Activated CD4-positive, alpha-beta memory T cell treated with anti-CD3 and anti-CD28 coated beads for 36 hours (primary cell): Measurements from ENCODE around the gene TSC22D2. TPM values are rescaled to one million over a fixed set of nuclear protein-coding genes. Genes with fewer than 3 reads are reported as not detected.
"Not testable (repeated sequence)": the region's sequence is repeated elsewhere in the genome, so short reads cannot be mapped to it uniquely, and the experiment has no call there.

Experiments
- CTCF ChIA-PET: fragments of 350-600 bp; sonication (Branson Sonifier 250); formaldehyde crosslinking; loops from one replicate; lab custom pipeline; 2021; ENCODE audit warnings: antibody characterized with exemption, inconsistent platforms; lab: Charles Lee
- POLR2A ChIA-PET: fragments of 350-600 bp; sonication (Branson Sonifier 250); formaldehyde crosslinking; loops from one replicate; lab custom pipeline; 2021; ENCODE audit warnings: antibody characterized with exemption; lab: Charles Lee
- DNase-seq: peaks from one replicate; pipeline ENCODE4 v3.0.0-alpha.2; 2020
- H3K27ac Mint-ChIP-seq: one replicate; pipeline ENCODE4 v1.8.0; 2021; ENCODE audit warnings: mixed read lengths
- H3K27me3 Mint-ChIP-seq: one replicate; pipeline ENCODE4 v1.8.0; 2021; ENCODE audit warnings: mixed read lengths
- H3K36me3 Mint-ChIP-seq: one replicate; pipeline ENCODE4 v1.8.0; 2021; ENCODE audit warnings: mixed read lengths
- H3K4me1 Mint-ChIP-seq: one replicate; pipeline ENCODE4 v1.8.0; 2021; ENCODE audit warnings: low read depth, mixed read lengths
- H3K4me3 Mint-ChIP-seq: one replicate; pipeline ENCODE4 v1.8.0; 2021; ENCODE audit warnings: mild to moderate bottlenecking, mixed read lengths
- H3K9me3 Mint-ChIP-seq: one replicate; pipeline ENCODE4 v1.8.0; 2021; ENCODE audit warnings: mixed read lengths
- intact Hi-C: fragments of 100-400 bp; cut with micrococcal nuclease; formaldehyde crosslinking; loops from one replicate; pipeline ENCODE4 v1.15.1; 2023
- total RNA-seq, 2 experiments: library from RNA; stranded (reverse); gene quantifications; one replicate each; pipeline ENCODE4 v1.2.3, GENCODE V29; 2021

Gene TSC22D2
- total RNA-seq, 2 experiments from 2014 or later, result 12.3 to 13.7 TPM

DNA sequence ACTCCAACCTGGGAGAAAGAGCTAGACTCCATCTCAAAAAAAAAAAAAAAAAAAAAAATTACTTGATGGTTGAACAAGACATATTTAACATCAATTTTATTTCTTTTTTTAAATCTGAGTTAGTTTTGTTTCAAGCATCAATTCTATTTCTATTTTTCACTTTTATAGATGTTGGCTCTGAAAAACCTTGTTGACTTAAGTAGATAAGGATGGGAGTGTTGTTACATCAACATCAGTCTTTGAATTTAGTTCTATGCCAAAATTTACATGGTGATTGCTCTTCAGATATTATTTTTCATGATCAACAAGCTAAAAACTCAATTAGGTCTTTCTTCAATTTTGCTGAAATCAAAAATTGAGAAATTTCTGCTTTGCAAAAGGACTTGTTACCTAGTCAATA is 71.3 kb downstream of the TSC22D2 start:
- DNase-seq, result no peak
- intact Hi-C loops, result no loop called here
- H3K36me3 Mint-ChIP-seq, result peaks cover 7% of the 10 kb centered on the region
- H3K9me3 Mint-ChIP-seq, result peaks cover 32% of the 10 kb centered on the region
- H3K27me3 Mint-ChIP-seq, result no peaks in the 10 kb centered on the region
- no peak overlapping the region for H3K4me3 Mint-ChIP-seq
- H3K4me1 Mint-ChIP-seq, result no peaks in the 10 kb centered on the region
- ChIA-PET CTCF (interaction anchor here (2.4 kb wide), 1 partner anchor 16 kb away, joined by 6 read pairs; no protein-coding TSS in a partner anchor), POLR2A (no interaction called here)
- no peak overlapping the region for H3K27ac Mint-ChIP-seq

DNA sequence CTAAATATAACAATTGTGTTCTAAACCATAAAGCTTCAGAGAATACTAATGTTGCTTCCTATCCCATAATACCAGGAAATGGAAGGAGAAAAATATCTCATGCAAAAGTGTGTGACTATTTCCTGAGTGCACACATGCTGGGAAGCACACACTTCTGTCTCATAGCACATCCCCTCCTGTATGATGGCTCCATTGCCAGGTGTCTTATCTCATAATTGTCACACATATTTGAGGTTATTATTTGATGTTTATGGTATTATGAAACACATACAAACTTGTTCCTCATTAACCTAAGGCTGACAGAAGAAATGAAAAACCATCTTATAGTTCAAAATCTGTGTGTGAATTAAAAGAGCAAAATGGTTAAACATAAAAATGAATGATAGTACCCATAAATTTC is 72.8 kb downstream of the TSC22D2 start:
- CTCF ChIA-PET, result no interaction called here
- Mint-ChIP-seq H3K27ac (no peak overlapping the region), H3K4me1 (no peaks in the 10 kb centered on the region), H3K9me3 (peaks cover 37% of the 10 kb centered on the region), H3K4me3 (no peak overlapping the region), H3K36me3 (peaks cover 9% of the 10 kb centered on the region), H3K27me3 (no peaks in the 10 kb centered on the region)
- POLR2A ChIA-PET, result no interaction called here
- DNase-seq, result no peak
- intact Hi-C loops, result no loop called here

DNA sequence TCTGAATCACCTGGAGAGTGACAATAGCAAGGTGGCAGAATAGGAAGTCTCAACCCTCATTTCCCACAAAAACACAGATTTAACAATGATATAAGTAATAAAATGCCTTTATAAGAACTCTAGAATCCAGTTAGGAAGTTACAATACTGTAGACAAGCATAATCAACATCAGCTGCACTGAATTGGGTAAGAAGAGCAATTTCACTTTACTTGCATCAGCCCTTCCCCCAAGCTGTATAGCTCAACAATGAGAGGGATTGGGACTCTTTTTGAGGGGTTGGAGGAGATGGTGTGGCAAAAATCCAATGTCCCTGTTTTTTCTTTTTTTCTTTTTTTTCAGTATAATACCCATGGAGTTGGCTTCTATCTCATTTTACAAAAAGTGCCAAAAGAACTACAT is 75.1 kb downstream of the TSC22D2 start:
- H3K36me3 Mint-ChIP-seq, result peaks cover 8% of the 10 kb centered on the region
- no peak overlapping the region for H3K27ac Mint-ChIP-seq
- no peaks in the 10 kb centered on the region for H3K4me1 Mint-ChIP-seq
- ChIA-PET CTCF (interaction anchor here (1.2 kb wide), 1 partner anchor 12 kb away, joined by 4 read pairs; no protein-coding TSS in a partner anchor), POLR2A (no interaction called here)
- DNase-seq, result no peak
- no peaks in the 10 kb centered on the region for H3K27me3 Mint-ChIP-seq
- intact Hi-C loops, result no loop called here
- H3K4me3 Mint-ChIP-seq, result no peak overlapping the region
- H3K9me3 Mint-ChIP-seq, result peaks cover 43% of the 10 kb centered on the region

DNA sequence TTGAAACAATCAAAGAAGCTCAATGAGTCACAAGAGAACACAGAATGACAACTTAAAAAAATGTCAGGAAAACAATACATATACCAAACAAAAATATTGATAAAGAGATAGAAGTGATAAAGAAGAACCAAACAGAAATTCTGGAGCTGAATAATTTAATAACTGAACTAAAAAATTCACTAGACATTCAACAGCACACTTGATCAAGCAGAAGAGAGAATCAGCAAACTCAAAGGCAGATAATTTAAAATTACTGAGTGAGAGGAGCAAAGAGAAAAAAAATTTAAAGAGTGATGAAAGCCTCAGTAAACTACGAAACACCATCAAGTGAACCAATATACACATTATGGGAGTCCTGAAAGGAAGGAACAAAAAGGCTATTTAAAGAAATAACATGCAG is 76.3 kb downstream of the TSC22D2 start:
- Mint-ChIP-seq H3K27me3 (no peaks in the 10 kb centered on the region), H3K4me3 (no peak overlapping the region), H3K9me3 (peaks cover 41% of the 10 kb centered on the region), H3K36me3 (peaks cover 8% of the 10 kb centered on the region), H3K27ac (no peak overlapping the region), H3K4me1 (no peaks in the 10 kb centered on the region)
- ChIA-PET POLR2A (no interaction called here), CTCF (interaction anchor here (0.9 kb wide), 1 partner anchor 11 kb away, joined by 4 read pairs; no protein-coding TSS in a partner anchor)
- no peak for DNase-seq
- intact Hi-C loops, result no loop called here

DNA sequence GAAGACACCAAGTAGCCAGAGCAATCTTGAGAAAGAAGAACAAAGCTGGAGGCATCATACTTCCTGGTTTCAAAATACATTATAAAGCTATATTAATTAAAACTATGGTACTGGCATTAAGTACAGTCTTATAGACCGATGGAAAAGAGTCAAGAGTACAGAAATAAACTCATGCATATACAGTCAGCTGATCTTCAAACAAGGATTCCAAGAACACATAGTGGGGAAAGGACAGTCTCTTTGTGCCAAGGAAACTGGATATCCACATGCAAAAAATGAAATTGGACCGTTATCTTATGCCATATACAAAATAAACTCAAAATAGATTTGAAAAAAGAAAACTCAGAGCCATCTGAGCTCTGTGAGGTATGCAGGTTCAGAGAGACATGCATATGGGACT is 80.8 kb downstream of the TSC22D2 start:
- Mint-ChIP-seq H3K9me3 (peaks cover 27% of the 10 kb centered on the region), H3K4me1 (no peaks in the 10 kb centered on the region), H3K4me3 (no peak overlapping the region), H3K27me3 (no peaks in the 10 kb centered on the region), H3K36me3 (peaks cover 4% of the 10 kb centered on the region), H3K27ac (no peak overlapping the region)
- CTCF ChIA-PET, result interaction anchor here (1.1 to 1.7 kb wide), 2 partner anchors 203 to 204 kb away, joined by 3 to 4 read pairs; no protein-coding TSS in a partner anchor
- intact Hi-C loops, result no loop called here
- POLR2A ChIA-PET, result no interaction called here
- no peak for DNase-seq

DNA sequence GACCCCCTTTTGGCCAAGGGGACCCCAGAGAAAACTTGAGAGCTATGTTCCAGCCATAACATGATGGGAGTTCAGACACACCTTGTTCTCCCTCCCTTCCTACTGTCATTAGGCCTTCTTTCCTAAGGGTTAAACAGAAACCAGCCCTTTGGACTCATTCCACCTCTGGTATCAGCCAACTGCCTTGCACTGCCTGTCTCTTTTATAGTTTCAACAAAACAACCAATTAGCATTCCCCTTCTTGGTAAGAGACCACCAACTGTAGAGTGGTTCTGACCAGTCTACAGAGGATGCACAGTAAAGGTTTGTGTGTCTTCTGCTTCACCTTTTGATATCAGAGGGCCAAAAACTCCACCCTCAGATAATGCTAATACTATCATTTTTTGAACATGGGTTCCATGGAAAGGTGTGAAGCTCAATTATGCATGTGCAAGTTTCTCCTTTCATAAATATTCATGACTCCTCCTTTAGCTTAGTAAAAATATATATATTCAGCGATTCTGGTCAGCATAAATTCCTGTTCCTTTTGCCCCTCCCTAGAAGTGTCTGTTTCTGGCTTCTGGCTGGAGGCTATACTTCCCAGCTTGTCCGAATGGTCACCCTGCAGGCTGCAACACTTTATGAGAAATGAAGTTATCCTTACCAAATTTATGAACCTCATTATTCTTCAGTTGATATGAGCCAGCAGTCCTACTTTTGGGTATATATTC is 82.3 kb downstream of the TSC22D2 start:
- intact Hi-C loops, result loop anchor here (10.0 kb wide), 2 partner anchors 526 to 556 kb away; no protein-coding TSS in a partner anchor
- POLR2A ChIA-PET, result no interaction called here
- Mint-ChIP-seq H3K4me3 (no peak overlapping the region), H3K27ac (no peak overlapping the region), H3K27me3 (no peaks in the 10 kb centered on the region), H3K9me3 (peaks cover 17% of the 10 kb centered on the region), H3K4me1 (no peaks in the 10 kb centered on the region), H3K36me3 (no peaks in the 10 kb centered on the region)
- CTCF ChIA-PET, result interaction anchor here (0.6 kb wide), 1 partner anchor 33 kb away, joined by 4 read pairs; no protein-coding TSS in a partner anchor
- DNase-seq, result no peak

DNA sequence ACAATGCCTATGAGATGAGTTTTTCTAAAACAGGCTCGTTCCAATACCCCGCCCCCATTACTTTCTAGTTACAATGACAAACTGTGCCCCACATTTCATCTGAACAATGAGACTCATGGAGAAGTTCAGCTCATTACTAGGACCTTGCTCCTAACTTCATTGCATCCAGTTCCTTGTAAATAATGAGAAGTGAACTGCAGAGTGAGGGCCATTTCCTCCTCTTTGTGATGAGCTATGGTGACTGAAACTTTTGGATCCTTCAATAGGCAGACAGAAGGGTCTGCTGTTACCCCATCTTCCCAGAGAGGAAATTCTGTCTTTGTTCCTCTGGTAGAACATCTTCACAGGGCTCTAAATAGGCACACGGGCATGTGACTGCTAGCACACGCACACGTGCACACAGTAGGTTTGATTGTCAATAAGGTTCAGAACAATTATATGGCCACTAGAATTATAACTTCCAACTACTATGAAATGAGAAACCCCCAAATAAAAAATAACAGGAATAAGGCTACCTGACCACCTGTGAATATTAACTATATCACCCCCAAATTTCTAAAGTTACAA is 86.4 kb downstream of the TSC22D2 start:
- Mint-ChIP-seq H3K4me3 (no peak overlapping the region), H3K4me1 (no peaks in the 10 kb centered on the region), H3K9me3 (no peaks in the 10 kb centered on the region), H3K27ac (no peak overlapping the region), H3K36me3 (no peaks in the 10 kb centered on the region), H3K27me3 (no peaks in the 10 kb centered on the region)
- POLR2A ChIA-PET, result no interaction called here
- CTCF ChIA-PET, result interaction anchor here (0.7 to 4.3 kb wide), 21 partner anchors 9 to 276 kb away, joined by 3 to 44 read pairs (median 4); partner anchors contain the start of gene TSC22D2
- intact Hi-C loops, result loop anchor here (10.0 kb wide), 2 partner anchors 530 to 560 kb away; no protein-coding TSS in a partner anchor
- DNase-seq, result no peak

DNA sequence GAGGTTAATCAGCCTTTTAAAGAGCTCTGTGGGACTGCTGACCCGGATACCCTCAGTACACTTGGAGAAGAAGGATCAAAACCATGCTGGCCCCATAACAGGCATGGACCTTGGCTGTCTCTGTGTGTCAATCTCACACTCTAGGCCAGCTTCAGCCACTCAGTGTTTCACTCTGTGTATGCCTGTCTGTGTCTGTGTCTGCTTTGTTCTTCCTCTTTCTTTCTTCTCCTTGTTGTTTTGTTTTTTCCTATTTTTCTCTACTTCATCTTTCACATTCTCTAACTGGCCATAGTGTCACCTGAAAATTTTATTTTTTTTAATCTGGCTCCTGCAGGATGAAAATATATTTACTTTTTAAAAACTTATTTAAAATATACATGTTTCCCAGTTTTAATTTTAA is 87.1 kb downstream of the TSC22D2 start:
- H3K27ac Mint-ChIP-seq, result no peak overlapping the region
- intact Hi-C loops, result loop anchor here (1.0 to 10.0 kb wide), 6 partner anchors 85 to 560 kb away; no protein-coding TSS in a partner anchor
- no peaks in the 10 kb centered on the region for H3K36me3 Mint-ChIP-seq
- H3K4me1 Mint-ChIP-seq, result no peaks in the 10 kb centered on the region
- no peak overlapping the region for H3K4me3 Mint-ChIP-seq
- CTCF ChIA-PET, result interaction anchor here (0.6 to 4.3 kb wide), 37 partner anchors 8 to 277 kb away, joined by 3 to 44 read pairs (median 4); partner anchors contain the start of gene TSC22D2
- no peaks in the 10 kb centered on the region for H3K9me3 Mint-ChIP-seq
- POLR2A ChIA-PET, result no interaction called here
- DNase-seq, result no peak
- H3K27me3 Mint-ChIP-seq, result no peaks in the 10 kb centered on the region

DNA sequence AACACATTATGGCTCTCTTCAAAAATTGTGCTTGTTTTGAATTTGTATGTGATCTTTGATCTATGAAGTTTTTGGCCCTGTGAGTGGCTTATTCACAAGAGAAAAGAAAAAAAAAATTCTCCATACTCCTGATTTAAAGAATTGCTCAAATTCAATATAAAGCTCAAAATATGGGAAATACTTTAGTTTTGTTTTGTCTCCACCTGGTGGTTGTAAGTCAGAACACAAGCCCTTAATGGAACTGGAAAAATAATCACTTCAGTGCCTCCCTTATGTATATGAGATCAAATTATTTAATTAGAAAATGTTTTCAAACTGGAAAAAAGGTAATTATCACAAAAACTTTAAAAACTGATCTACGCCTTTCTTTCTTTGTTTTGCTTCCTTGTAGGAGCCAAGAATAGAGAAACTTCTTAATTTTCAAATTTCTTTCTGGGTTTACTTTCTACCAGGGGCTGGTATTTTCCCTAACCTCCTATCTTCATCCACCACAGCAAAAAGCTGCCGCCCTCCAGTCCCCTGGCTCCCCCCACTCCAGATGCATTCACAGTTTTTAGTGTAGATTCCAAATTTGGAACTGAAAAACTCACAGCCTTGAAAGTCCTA is 87.6 kb downstream of the TSC22D2 start:
- H3K27me3 Mint-ChIP-seq, result no peaks in the 10 kb centered on the region
- intact Hi-C loops, result loop anchor here (1.0 to 10.0 kb wide), 6 partner anchors 85 to 561 kb away; no protein-coding TSS in a partner anchor
- no peaks in the 10 kb centered on the region for H3K4me1 Mint-ChIP-seq
- no peaks in the 10 kb centered on the region for H3K36me3 Mint-ChIP-seq
- H3K4me3 Mint-ChIP-seq, result no peak overlapping the region
- ChIA-PET POLR2A (interaction anchor here (0.7 kb wide), 1 partner anchor 185 kb away, joined by 3 read pairs; no protein-coding TSS in a partner anchor), CTCF (interaction anchor here (0.6 to 4.3 kb wide), 36 partner anchors 8 to 280 kb away, joined by 3 to 44 read pairs (median 4); partner anchors contain the start of gene TSC22D2)
- H3K27ac Mint-ChIP-seq, result no peak overlapping the region
- no peak for DNase-seq
- H3K9me3 Mint-ChIP-seq, result peaks cover under 1% of the 10 kb centered on the region

DNA sequence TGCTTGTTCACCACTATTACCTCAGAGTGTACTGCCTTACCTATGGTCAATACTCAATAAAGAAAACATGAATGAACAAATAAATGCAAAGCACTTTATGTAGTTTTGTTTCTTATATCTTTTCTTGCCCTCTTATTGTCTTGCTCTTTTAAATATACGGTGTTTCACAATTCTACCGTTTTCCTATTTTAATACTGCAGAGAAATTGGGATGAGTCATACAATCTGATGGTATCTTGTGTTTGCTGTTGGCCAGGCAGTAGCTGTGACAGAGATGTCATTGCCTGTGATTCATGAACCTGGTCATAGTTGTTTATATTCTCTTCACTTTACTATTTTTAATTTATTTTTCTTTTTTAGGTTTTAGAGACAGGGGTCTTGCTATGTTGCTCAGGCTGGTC is 89.9 kb downstream of the TSC22D2 start:
- no peak for DNase-seq
- Mint-ChIP-seq H3K4me1 (no peaks in the 10 kb centered on the region), H3K4me3 (no peak overlapping the region), H3K27me3 (peaks cover 6% of the 10 kb centered on the region), H3K36me3 (peaks cover 5% of the 10 kb centered on the region), H3K9me3 (peaks cover 12% of the 10 kb centered on the region), H3K27ac (no peak overlapping the region)
- intact Hi-C loops, result loop anchor here (5.0 to 10.0 kb wide), 3 partner anchors 196 to 563 kb away; no protein-coding TSS in a partner anchor
- CTCF ChIA-PET, result interaction anchor here (1.5 kb wide), 1 partner anchor 272 kb away, joined by 3 read pairs; no protein-coding TSS in a partner anchor
- POLR2A ChIA-PET, result no interaction called here

DNA sequence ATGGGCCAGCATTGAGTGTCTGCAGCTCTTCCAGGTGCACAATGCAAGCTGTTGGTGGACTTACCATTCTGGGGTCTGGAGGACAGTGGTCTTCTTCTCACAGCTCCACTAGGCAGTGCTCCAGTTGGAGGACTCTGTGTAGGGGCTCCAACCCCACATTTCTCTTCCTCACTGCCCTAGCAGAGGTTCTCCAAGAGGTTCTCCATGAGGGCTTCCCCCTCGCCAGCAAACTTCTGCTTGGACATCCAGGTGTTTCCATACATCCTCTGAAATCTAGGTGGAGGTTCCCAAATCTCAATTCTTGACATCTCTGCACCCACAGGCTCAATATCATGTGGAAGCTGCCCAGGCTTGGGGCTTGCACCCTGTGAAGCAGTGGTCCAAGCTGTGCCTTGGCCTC is 92.9 kb downstream of the TSC22D2 start:
- DNase-seq, H3K27me3 Mint-ChIP-seq, H3K27ac Mint-ChIP-seq, H3K4me1 Mint-ChIP-seq, H3K4me3 Mint-ChIP-seq, H3K36me3 Mint-ChIP-seq, intact Hi-C loops: not testable (repeated sequence)
- ChIA-PET CTCF (interaction anchor here (1.1 kb wide), 1 partner anchor 215 kb away, joined by 3 read pairs; no protein-coding TSS in a partner anchor), POLR2A (interaction anchor here (0.6 kb wide), 1 partner anchor 92 kb away, joined by 4 read pairs; no protein-coding TSS in a partner anchor)
- peaks cover 12% of the 10 kb centered on the region for H3K9me3 Mint-ChIP-seq
